GM18505 (cell line): Measurements from ENCODE around the gene FXYD2.

Source experiments
- ATAC-seq: cut with Tn5 transposase; IDR thresholded peaks from one replicate; pipeline ENCODE4 v1.9.1; 2021; ENCODE audit not compliant: unreplicated experiment
- POLR2A ChIP-seq: IDR thresholded peaks from 4 replicates; pipeline ENCODE4 v1.6.1; 2011; ENCODE audit warnings: borderline replicate concordance; ENCODE audit not compliant: insufficient read depth, insufficient read length; ENCODE audit errors: extremely low read depth

The FXYD2 gene

GRCh38 chr11:117849781-117850414 lies 25.4 kb upstream of the FXYD2 start:
- ATAC-seq = no peak
- TF ChIP-seq POLR2A = no peak

- no peak for ATAC-seq
Measured at GRCh38 chr11:117843666-117844484, 19.3 kb upstream of the FXYD2 start.

GRCh38 chr11:117842131-117842941 lies 17.8 kb upstream of the FXYD2 start:
- no peak for ATAC-seq
- no peak for TF ChIP-seq POLR2A

More at GRCh38 chr11:117843666-117844484, 19.3 kb upstream of the FXYD2 start:
- TF ChIP-seq POLR2A = no peak

GRCh38 chr11:117841551-117842031 lies 17.0 kb upstream of the FXYD2 start:
- TF ChIP-seq POLR2A = no peak
- no peak for ATAC-seq

- ATAC-seq = no peak
- TF ChIP-seq POLR2A = no peak
Measured at GRCh38 chr11:117840881-117841550, 16.5 kb upstream of the FXYD2 start.

- ATAC-seq = no peak
- no peak for TF ChIP-seq POLR2A
Measured at GRCh38 chr11:117839936-117840813, 15.6 kb upstream of the FXYD2 start.

GRCh38 chr11:117839380-117839881 lies 14.9 kb upstream of the FXYD2 start:
- TF ChIP-seq POLR2A = no peak
- no peak for ATAC-seq

- ATAC-seq = no peak
- no peak for TF ChIP-seq POLR2A
Measured at GRCh38 chr11:117838901-117839300, 14.4 kb upstream of the FXYD2 start.

GRCh38 chr11:117837791-117838190 lies 13.2 kb upstream of the FXYD2 start:
- TF ChIP-seq POLR2A = no peak
- no peak for ATAC-seq

GRCh38 chr11:117837070-117837776 lies 12.7 kb upstream of the FXYD2 start:
- no peak for ATAC-seq
- TF ChIP-seq POLR2A = no peak
